ENCODE measurements around the gene ITGA4.

- peak in 1 of 3 donors; percentile 22 for TF ChIP-seq CTCF (IDR thresholded peaks at IDR 0.05)
- TF ChIP-seq POLR2A (IDR thresholded peaks at IDR 0.05) = no peak
- TF ChIP-seq POLR2AphosphoS5 (IDR thresholded peaks at IDR 0.05) = no peak
These were observed 116.1 kb downstream of the ITGA4 start for GRCh38 chr2:181573140-181573736.

All from breast epithelium (tissue), 3 donors.